A549 (cell line): ENCODE data around the gene HAS3.

Experiments used
- CEBPB ChIP-seq, 2 experiments: fragments of >200 bp in 1 of 2; sonication (Bioruptor Twin) in 1 of 2; formaldehyde crosslinking in 1 of 2; IDR thresholded peaks; 2 replicates each; pipeline ENCODE4 v1.6.1; 2012 to 2016
- SMC3 ChIP-seq: fragments of >200 bp; sonication (Bioruptor Twin); formaldehyde crosslinking; IDR thresholded peaks from 3 replicates; pipeline ENCODE4 v1.6.1; 2018; ENCODE audit warnings: inconsistent platforms
- TF ChIP-seq, protein P1 (sequence below): fragments of >200 bp; sonication (Bioruptor Twin); formaldehyde crosslinking; IDR thresholded peaks from 3 replicates; pipeline ENCODE4 v1.5.1; 2016

DNA sequence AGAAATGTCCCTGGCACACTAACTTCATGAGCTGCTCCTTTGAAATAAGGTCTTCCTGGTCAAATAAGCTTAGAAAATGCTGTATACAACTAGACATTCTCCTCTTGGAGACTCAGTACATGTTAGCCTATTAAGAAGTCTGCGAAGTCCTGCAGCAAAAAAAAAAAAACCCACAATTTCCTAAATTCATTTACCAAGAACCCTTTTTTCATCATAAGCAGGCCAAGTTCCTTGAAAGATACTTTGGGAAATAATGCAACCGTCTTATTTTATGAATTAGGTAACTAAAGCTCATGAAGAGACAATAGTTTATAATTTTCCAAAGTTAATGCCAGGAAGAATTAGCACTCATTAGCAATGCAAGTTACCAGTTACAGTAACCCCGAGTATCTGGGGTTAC lies 49.0 kb upstream of the HAS3 start:
- TF ChIP-seq CEBPB (IDR thresholded peaks at IDR 0.05) (no peak), SMC3 (no peak)
- TF ChIP-seq, protein P1, sequence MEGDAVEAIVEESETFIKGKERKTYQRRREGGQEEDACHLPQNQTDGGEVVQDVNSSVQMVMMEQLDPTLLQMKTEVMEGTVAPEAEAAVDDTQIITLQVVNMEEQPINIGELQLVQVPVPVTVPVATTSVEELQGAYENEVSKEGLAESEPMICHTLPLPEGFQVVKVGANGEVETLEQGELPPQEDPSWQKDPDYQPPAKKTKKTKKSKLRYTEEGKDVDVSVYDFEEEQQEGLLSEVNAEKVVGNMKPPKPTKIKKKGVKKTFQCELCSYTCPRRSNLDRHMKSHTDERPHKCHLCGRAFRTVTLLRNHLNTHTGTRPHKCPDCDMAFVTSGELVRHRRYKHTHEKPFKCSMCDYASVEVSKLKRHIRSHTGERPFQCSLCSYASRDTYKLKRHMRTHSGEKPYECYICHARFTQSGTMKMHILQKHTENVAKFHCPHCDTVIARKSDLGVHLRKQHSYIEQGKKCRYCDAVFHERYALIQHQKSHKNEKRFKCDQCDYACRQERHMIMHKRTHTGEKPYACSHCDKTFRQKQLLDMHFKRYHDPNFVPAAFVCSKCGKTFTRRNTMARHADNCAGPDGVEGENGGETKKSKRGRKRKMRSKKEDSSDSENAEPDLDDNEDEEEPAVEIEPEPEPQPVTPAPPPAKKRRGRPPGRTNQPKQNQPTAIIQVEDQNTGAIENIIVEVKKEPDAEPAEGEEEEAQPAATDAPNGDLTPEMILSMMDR, result no peak
